Fibroblast of skin of right quadriceps (primary cell): ENCODE results near the gene FMN2.
A peak's percentile ranks its signal among the peaks of the same experiment; 100 is the strongest.

Experiments used
- DNase-seq: peaks from one replicate; pipeline ENCODE4 v3.0.0-alpha.2; 2013

FMN2 gene

DNA sequence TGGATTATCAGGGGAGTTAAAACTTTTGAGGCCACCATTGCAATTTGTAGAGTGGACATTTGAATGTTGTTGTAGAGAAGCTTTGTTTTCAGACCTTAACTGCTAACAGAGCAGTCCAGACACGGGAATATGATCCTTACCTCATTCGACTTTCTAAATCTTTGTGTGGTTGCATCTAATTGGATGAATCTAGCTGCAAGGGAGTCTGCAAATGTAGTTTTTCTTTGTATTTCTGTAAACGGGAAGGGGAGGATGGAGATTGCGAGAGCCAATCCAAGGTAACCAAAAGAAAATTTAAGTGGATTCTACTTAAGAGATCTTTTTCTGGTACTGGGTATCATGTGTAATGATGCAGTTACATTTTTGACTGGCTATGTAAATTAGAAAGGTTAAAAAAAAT, 110.2 kb downstream of the FMN2 start:
- no peak for DNase-seq

DNA sequence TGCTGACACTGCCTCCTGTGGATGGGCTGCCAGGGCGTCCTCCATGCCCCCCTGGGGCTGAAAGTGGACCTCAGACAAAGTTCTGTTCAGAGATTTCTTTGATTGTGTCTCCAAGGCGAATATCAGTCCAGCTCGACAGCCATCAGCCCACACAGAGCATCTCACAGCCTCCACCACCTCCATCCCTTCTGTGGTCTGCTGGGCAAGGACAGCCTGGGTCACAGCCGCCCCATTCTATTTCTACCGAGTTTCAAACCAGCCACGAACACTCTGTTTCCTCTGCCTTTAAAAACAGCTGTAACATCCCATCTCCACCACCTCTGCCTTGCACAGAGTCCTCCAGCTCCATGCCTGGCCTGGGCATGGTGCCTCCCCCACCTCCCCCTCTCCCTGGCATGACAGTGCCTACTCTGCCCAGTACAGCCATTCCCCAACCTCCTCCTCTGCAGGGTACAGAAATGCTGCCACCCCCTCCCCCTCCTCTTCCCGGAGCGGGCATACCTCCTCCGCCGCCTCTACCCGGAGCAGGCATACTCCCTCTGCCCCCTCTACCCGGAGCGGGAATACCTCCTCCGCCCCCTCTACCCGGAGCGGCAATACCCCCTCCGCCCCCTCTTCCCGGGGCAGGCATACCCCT, 115.5 kb downstream of the FMN2 start:
- no peak for DNase-seq

DNA sequence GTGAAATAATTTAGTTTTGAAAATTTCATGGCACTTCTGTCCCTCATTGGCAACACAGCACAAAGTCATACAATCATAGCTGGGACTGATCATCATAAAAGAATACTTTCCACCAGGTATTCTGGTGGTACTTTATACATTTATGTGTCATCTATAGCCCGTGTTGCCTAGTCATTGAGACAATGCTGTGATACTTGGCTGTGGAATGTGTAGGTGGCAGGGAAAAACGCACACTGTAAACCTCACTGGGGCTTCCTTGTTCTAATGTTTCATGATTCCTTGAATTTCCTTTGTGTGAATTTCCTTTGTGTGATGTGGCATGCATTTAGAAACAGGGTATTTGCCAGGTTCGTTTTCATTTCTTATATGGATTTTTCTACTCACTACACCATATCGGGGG, 118.3 kb downstream of the FMN2 start:
- peak; percentile 46 for DNase-seq

DNA sequence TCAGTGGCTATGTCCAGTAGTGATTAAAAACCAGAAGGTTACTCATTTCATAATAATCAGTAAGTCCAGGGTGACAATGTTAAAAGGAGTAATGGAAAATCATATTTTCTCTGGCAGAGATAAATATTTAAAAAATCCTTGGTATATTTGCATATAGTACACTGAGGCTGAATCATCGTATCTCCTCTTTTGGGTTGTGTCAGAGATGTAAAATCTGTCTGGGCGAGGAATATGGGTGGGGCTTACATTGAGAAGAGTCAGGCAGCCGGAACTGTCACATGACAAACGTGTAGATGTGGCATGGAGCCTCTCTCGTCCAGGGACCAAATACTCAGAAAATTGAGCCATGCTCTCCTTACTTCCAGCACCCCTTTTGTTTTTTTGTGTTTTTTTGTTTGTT, 120.9 kb downstream of the FMN2 start:
- no peak for DNase-seq

DNA sequence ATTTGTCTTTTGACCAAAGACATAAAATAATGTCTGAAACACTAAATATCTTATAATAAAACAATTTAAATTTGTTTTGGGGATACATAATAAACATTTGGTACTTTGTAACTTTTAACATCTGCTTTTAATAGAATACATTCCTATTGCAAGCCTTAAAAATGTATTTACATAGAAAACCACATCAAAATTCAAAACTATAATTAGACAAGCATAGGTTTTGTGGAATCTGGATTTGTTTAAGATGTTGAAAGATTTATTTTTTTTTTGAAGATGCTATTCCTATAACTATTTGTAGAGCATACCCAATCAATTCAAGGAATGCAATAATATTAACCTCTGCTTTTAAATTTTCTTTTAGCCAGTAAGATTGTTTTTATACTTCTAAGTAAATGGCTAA, 125.7 kb downstream of the FMN2 start:
- DNase-seq, result peak; percentile 81

DNA sequence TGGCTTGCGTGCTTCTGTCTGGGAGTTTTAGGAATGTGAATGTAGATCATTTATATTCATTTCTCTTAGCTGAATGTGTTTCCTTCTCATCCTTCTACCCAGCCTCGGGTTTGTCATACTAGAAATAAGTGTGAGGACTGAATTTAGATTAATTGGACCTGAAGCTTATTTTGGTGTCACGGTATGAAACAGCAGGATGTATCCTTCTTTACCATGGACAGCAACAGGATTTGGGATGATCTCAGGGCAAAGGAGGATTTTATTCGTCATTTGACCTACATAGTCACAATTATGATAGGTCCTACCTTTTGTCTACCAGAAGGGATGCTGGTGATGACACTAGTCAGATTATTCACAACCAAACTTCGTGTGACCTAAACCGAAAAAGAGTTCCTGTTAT, 127.4 kb downstream of the FMN2 start:
- no peak for DNase-seq

DNA sequence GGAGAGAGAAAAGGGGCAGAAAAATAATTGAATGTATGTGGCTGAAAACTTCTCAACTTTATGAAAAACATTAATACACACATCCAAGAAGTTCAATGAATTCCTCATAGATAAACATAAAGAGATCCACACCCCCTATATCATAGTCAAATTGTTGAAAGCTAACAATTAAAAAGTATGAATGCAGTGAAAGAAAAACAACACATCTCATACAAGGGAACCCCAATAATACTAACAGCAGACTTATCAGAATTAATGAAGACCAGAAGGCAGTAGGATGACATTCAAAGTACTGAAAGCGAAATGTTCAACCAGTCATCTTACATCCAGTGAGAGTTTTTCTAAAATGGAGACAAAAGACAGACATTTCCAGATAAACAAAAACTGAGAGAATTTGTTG, 134.4 kb downstream of the FMN2 start:
- DNase-seq, result no peak

DNA sequence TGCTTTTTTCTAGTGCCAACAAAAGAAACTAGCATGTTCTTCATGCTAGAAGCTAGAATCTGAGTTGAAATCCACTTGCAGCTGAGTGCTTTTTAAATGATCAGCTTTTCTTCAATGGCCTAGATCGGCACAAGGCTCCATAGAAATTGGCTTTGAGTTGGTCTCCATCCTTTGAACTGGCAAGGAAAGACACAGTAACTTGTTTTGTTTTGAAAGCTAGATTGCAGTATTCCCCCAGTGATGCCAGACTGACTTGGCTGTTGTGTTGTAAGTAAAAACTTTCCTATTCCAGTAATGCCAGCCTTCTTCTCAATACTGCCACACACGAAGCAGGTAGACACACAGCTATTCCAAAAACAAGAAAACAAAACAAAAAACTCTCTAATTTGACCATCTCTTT, 139.1 kb downstream of the FMN2 start:
- no peak for DNase-seq

DNA sequence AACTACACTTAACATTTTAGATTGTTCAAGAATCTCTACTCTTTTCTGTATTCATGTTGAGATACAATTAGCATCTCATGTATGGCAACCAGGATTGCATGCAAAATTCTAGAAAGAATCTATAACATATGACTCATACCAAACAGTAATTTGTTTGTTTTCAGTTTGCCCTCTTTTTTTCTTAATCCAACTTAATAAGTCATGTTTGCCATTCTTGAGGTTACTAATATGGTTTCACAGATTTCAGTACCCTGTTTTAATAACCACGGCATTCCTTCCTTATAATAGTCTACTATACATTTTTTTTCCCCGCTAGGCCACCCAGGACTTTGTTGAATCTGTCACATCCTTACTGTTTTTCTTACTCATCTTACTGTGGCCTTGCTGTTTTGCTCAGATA, 140.8 kb downstream of the FMN2 start:
- DNase-seq, result peak; percentile 94

DNA sequence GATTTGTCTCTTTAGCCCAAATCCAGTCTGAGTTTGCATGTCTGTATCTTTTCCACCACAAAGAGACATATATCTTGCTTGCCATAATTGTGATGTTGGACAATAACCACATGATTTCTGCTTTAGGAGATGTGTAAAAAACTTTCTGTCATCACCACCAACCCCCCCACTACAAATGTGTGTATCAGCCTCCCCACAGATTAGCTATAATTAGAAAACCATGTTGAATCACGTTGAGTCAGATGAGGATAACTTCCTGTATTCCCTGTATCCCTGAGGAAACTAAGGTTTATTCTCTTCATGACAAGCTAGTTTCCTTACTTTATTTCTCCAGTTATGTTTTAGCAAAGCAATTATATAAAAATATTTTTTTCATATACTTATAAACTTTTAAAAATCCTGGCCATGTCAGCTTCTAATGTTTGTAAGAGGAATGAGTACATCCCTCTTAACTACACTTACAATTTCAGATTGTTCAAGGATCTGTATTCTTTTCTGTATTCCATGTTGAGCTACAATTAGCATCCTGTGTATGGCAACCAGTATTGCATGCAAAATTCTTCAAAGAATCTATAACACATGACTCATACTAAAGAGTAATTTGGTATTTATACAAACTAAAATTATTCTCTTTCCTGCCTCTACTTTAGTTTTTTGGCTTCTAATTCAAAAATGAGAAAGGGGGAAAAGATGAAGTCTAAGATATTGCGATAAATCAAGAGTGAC, 143.0 kb downstream of the FMN2 start:
- peak; percentile 97 for DNase-seq

DNA sequence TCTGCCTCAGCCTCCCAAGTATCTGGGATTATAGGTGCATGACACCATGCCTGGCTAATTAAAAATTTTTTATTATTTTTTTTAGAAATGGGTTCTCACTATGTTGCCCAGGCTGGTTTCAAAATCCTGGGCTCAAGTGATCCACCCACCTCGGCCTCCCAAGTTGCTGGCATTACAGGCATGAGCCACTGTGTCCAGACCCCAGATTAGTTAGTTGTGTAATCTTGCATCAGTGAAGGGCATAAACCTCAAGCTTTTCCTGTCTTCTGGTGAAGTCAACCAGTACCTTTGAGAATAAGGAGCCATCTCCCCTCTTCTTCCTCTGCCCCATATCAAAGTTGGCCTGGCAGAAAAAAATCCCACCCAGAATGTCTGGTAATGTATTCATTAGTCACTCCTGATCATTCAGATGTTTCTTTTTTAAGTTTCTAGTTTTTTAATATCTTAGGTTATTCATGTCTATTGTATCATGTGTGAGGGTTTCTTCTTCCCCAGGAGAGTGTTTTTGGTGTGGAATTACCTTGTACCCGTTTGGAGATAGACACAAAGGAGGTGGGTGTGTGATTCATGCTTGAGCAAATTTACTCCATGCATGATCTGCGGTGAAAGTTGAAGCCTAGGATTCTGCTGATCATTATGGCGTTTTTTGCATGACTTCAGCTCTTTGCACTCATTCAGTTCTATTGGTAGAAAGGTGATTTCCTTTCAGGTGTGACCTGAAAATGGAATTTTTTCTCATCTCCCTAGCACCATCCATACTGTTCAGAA, 144.0 kb downstream of the FMN2 start:
- peak; percentile 61 for DNase-seq

DNA sequence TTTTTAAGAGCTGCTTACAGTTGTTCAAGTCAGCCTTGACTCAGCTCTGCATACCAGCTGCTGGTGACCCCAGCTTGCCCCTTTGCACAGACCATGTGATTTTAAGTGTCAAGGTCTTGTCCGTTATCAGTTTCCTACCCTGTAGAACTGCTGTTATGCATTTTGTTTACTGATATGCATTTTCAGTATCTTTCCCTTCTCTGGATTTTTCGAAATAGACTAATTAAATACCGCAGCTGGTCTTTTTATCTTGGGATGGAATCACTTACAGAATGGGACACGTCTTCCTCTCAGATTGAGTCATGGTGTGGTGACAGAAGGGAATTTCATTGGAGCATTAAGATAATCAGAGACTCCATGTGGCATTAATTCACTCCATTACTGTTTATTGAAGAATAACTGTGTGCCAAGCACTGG, 145.6 kb downstream of the FMN2 start:
- DNase-seq, result peak; percentile 85

DNA sequence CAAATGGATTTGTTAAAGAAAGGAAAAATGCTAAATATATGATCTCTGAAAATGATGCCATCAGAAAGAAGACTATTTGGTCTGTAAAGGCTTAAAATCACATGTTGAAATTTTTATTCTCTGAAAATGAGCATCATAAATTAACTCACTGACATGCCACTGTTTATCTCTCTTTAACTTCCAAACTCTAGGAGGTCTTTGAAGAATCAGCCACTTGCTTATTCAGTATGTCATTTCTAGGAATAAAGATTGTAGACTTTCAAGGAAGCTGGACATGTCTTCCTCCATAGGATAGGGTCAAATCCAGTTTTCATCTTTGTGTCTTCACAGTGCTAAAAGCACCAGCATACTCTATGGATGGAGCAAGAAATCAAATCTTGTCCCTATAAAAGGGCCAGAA, 147.6 kb downstream of the FMN2 start:
- DNase-seq, result no peak

DNA sequence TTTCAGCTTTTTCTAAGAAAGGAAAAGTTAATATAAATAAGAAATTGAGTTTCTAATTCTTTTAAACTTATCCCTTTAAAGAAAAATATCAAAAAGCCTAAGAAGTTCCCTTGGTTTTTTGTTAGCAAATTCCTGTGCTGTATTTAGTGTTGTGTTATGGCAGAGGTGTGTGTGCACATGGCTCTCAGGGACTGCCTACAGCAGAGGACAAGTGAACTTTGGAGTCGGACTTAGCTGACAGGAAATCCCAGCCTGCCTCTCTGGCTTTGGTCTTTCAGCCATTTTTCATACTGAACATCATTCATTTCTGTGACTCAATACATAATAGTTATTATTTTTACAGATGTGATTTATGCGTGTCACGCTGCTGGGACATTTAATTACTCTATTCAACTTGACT, 149.6 kb downstream of the FMN2 start:
- DNase-seq, result no peak

DNA sequence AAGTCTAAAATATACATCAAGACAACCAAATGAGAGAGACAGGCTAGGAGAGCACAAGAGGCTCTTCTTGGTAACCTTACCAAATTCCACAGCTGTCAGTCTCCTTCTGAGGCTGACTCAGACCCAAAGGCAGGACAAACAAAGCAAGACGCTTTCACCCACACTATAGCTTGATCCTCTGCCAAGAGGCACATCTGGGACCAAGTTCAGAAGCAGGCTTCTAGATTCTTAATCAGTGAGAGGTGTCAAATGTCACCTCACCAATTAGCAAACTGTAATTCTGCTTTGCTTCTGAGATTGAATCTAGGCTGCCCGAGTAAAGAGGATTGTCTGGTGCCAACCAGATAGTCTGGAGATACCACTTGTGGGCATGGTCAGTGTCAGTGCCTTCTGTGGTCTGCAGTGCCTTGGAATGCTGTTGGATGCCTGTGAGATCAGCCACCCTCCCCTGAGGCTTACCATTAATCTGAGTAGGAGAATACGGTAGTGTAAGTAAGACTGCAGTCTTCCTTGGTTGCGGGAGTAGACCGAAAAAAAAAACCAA, 151.0 kb downstream of the FMN2 start:
- DNase-seq, result peak; percentile 91

DNA sequence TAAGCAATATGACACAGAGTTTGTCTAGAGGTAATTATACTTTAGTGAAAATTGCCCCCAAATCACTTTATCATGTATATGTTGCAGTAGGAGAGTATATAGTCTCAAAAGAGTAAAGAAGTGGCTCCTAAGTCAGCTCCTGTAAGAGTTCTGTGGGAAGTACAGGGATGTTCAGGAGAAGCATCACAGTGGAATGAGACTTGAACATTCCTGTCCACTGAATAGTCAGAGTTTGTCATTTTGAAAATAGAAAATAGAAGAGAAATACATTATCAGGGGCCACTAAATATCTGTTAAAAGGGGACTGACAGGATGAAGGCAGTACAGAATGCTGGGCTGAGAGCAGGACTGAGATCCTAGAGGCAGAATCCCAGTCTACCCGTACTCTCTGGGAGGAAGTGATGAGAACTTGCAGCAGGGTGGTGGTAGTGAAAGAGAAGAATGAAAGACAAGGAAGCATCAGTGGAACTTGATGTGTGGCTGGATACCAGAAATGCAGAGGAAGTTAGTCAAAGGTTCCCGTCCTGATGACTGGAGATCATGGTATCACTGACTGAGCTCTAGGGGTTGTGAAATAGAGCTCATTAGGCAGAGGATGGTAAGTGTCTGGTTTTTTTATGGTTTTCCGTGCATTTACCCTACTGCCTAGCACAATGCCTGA, 153.4 kb downstream of the FMN2 start:
- DNase-seq, result peak; percentile 94

DNA sequence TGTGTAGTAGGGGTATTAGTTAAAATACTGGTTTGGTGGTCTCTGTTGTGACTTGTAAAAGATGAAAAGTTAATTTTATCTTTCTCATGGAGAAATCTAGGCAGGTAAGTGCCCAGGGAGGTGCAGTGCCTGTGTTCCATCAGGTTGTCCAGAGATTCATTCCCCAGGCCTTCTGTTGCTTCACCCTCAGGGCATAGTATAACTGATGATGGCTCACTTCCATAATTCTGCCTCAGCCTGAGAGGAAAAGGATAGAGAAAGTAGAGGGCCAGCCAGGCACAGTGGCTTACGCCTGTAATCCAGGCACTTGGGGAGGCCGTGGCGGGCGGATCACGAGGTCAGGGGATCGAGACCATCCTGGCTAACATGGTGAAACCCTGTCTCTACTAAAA, 153.9 kb downstream of the FMN2 start:
- no peak for DNase-seq

DNA sequence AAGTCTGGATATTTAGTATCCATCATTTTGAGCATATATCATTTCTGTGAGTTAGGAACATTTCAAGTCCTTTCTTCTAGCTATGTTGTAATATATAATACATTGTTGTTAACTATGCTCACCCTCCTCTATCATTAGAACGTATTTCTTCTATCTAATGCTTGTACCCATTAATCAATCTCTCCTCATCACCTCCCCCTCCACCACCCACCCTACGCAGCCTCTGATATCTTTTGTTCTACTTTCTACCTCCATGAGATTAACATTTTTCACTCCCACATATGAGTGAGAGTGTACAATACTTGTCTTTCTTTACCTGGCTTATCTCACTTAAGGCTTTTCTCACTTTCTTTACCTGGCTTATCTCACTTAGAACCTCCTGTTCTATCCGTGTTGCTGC, 156.2 kb downstream of the FMN2 start:
- no peak for DNase-seq

DNA sequence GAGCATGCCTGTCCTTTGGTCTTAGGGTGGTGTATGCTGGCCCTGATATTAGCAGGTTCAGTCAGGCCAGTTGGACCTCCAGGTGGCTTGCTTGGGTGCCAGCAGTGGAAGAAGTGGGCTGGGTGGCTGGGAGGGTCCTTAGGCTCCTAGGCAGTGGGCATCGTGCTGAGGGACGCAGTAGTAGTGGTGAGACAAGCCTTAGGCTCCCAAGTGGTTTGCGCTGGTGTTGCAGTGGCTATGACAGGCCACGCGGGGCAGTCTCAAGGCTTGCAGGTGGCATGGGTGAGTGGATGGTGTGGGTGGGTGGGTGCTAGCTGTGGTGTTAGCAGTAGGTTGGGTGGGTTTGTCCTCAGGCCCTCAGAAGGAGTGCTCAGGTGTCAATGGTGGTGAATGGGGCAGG, 162.3 kb downstream of the FMN2 start:
- DNase-seq, result no peak

DNA sequence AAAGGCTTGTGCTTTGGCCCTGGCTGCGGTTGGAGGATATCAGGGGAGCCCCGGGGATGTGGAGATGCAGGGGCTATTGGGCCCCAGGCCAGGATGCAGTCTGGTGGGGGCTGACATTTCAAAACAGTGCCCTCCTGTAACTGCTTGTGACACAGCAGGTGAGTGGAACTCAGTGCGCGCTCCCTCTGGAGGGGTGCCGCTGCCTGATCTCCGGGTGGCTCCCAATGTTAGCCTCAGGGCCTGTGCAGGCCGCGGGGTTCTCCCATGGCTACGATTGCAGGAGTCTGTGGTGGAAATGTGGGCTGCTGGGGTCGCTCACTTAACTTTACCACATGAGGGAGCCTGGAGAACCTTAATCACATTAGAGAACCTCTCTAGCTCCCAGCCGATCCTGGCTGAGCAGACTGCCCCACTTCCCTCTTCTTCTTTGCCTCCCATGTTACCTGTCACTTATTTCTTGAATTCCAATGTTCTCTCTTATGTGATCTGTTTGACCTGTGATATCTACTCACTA, 163.2 kb downstream of the FMN2 start:
- no peak for DNase-seq

DNA sequence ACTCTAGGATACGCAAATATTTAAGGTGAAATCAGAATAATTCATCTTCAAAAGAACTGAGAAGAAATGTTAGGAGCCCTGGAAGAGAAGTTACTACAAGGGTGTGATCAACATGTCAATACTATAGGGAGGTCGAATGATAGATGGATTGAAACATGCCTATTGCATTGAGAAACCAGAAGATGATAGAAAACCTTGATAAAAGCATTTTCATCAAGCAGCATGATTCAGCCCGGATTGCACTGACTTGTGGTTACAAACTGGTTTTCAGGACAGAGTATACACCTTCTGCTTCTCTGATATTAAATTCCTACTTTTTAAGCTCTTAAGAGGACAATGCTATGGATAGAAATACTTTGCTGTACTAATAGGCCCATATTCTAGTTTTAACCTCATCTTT, 164.2 kb downstream of the FMN2 start:
- no peak for DNase-seq

DNA sequence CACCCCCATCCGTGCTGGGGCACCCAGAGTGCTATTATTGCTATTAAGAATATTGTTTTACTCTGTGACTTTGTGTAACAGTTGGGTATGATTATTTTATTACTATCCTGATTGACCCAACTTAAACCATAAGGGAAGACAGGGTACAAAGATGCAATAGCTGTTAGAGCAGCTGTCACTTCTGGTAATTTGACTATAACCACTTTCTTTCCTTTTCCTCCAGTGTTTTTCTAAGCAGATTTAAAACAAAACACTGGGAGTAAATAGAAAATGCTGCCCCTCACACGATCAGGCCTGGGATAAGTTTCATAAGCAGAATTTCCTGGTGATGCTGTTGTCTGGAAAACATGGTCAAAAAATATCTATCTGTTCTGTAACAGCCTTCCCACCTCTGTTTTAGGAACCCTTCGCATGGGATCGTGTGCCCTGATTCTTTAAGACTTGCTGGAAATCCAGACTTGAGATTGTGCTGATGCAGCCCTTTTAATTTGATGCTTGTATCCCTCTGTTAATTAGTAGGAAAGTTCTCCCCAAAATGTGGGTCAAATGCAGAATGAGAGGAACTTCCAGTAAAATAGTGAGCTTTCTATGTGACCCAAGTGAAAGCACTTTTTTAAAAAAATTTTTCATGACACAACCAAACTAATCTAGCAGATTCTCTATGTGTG, 165.3 kb downstream of the FMN2 start:
- no peak for DNase-seq

DNA sequence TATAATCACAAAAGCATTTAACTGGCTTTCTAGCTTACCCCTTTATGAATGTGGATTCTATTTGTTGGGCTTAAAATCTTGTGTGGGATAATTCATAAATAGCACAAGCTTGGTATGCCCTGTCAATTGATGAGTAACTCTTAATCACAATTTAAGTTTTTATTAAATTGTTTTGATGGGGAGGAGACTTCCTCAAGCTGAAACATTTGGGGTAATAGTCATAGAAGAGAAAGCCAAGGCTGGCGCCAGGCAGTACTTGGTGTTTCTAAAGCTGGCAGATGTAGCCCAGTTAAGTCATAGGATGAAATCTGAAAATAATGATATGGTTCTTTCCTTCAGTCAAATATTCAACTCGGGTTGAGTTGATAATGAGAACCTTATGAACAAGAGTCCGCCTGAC, 167.2 kb downstream of the FMN2 start:
- DNase-seq, result peak; percentile 98
